AG09319 (cell line): ENCODE results near the gene PLCD4.

Experiments
- DNase-seq: peaks from one replicate; pipeline ENCODE4 v3.0.0-alpha.2; 2010; ENCODE audit warnings: low read depth; ENCODE audit errors: extremely low read depth
- TF ChIP-seq, protein P1 (sequence below): IDR thresholded peaks from 2 replicates; pipeline ENCODE4 v1.5.1; 2011; ENCODE audit warnings: low read depth, mild to moderate bottlenecking, inconsistent platforms, low read length, moderate library complexity

Gene PLCD4

DNA sequence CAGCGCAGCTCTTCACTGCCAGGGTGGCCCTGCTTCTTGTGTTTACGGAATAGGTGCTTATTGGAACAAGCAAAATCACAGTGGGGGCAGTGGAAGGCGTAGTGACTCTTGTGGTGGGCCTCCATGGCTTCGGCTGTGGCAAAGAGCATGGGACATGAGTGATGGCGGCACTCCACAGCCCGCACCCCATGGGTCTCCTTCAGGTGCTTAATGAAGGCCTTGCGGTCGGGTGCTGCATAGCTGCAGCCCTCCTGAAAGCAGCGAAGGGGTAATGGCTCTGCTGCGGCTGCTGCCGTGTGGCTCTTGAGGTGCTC is 41.0 kb downstream of the PLCD4 start:
- TF ChIP-seq, protein P1, sequence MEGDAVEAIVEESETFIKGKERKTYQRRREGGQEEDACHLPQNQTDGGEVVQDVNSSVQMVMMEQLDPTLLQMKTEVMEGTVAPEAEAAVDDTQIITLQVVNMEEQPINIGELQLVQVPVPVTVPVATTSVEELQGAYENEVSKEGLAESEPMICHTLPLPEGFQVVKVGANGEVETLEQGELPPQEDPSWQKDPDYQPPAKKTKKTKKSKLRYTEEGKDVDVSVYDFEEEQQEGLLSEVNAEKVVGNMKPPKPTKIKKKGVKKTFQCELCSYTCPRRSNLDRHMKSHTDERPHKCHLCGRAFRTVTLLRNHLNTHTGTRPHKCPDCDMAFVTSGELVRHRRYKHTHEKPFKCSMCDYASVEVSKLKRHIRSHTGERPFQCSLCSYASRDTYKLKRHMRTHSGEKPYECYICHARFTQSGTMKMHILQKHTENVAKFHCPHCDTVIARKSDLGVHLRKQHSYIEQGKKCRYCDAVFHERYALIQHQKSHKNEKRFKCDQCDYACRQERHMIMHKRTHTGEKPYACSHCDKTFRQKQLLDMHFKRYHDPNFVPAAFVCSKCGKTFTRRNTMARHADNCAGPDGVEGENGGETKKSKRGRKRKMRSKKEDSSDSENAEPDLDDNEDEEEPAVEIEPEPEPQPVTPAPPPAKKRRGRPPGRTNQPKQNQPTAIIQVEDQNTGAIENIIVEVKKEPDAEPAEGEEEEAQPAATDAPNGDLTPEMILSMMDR = no peak
- DNase-seq = no peak

DNA sequence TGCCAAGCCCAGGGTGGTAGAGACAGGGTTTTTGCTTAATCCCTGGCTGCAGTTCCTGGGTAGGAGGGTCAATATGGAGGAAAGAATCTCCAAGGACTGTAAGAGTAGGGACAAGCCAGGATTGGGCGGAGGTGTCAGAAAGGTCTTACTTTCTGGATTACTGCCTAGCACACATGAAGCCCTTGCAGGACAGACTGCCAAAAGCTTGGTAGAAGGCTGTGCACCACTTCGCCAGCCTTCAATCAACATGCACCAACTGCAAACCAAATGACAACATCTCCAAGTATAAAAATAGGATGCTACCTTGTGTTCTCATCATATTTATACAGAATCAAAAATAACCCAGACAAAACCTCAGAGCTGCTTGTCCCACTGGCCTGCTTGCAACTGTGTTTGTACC is 48.1 kb downstream of the PLCD4 start:
- no peak for DNase-seq
- TF ChIP-seq, protein P1 = no peak

DNA sequence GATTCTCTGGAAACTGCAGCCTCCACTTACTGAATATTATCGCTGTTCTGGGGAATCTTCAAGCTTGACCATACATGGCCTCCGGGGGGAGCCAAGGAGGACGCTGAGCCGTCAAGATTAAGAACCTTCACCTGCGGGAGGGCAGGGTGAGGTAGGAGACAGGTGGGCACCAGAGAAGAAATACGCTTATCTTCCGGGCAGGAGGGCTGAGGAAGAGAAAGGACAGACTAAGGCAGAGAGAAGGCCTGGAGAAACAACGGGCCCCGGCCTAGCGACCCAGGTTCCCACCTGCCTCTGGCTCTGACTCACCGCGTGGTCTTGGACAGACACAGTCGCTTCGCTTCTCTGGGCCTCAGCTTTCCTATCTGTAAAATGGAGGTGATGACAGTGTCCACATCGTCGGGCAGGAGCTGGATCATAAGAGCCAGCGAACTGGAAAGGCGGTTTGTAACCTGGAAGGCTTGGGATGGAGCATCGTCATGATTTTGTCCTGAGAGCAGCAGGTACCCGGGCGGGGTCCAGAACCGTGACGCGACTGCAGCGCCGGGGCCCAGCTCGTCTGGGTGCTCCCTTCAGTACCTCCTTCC is 51.1 kb downstream of the PLCD4 start:
- TF ChIP-seq, protein P1 = peak; percentile 47

DNA sequence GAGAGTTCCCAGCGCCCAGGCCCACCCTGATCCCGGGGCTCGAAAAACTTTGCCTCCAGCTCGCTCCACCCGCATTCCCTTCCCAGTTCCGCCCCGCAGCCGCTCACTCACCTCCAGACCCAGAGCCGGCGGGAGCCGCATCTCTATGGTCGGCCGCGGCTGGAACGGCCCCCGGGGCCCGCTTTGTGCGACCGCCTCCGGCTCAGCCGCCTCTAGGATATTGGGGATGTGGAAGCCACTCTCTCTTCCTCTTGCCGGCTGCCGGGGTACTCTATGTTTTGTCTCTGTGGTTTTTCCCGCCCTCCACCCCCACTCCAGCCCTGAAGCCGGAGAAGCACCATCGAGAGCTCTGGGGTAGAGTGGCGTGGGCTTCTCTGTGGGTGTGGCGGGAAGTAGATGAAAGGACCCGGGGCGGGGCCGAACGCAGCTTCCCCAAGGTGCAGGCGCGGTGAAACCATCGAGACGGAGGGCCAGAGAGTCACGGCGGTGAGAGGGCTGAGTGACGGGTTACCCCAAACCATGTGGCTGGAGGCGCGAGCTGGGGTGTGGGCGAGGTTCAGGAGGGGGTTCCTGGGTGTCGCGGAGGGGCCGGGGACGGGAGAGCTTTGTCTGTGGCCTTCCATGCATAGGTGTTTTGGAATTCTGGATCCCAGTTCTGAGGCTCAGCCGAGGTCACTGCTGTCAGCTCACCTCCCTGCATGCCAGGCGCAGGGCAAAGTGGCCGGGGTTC is 51.7 kb downstream of the PLCD4 start, which contains the start of the genes BCS1L and ZNF142:
TSS of gene BCS1L (plus strand) at position 426 of the 730 bp plus-strand sequence. CDS start 1,305 bp downstream, outside the sequence.
TSS of gene ZNF142 (minus strand) at position 366 of the 730 bp plus-strand sequence. CDS start 3,194 bp downstream, outside the sequence.
- peak; percentile 42 for DNase-seq
- TF ChIP-seq, protein P1 = no peak

More for the DNA sequence above, 51.1 kb downstream of the PLCD4 start:
- DNase-seq = no peak

DNA sequence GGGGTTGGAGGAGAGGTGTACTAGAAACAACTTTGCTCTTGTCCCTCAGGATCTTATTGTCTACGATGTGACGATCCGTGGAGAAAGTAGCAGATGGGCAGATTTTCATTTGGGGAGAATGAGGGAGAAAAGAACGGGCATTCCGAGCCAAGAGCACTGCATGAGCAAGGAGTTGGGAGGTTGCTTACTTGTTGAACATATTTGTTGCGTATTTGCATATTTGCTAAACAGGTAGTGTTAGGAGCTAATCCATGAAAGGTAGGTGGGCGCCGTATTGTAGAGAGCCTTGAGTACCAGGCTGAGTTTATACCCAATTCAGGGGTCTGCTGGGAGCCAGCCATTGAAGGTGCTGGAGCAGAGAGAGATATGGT is 52.3 kb downstream of the PLCD4 start:
- no peak for DNase-seq

DNA sequence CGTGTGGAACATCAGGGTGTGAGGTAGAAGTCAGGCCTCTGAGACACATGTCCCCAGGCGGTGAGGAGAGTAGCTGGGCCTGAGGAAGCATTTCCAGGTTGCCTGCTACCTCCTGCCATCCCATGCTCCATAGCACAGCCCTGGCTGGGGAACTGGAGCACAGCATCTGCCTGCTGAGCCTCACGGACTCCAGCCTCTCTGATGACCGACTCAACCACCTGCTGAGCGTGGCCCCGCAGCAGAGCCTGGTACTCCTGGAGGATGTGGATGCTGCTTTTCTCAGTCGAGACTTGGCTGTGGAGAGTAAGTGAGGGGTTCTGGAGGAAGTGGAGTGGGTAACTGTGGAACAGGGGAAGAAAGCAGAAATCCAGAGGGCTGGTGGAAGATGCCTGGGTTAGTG is 54.7 kb downstream of the PLCD4 start:
- no peak for DNase-seq
- TF ChIP-seq, protein P1 = no peak

More for the DNA sequence above, 52.3 kb downstream of the PLCD4 start:
- TF ChIP-seq, protein P1 = no peak

DNA sequence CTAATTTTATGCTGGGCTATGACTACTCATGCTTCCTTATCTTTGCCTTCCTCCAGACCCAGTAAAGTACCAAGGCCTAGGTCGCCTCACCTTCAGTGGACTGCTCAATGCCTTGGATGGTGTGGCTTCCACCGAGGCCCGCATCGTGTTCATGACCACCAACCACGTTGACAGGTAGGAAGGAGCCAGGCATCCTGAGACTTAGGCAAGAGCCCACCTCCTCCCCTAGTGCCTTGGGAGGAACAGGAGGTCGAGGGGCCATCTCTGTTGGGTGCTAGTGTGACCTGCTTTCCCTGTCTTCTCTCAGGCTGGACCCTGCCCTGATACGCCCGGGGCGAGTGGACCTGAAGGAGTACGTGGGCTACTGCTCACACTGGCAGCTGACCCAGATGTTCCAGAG is 55.1 kb downstream of the PLCD4 start:
- DNase-seq = no peak
- TF ChIP-seq, protein P1 = no peak
